GM10248 (cell line): ENCODE data around the gene TDG.

Source experiments
- CTCF ChIA-PET: fragments of 300-600 bp; sonication (Branson Sonifier 250); formaldehyde crosslinking; extraction: SDS; loops from one replicate; lab custom pipeline; 2021; ENCODE audit warnings: antibody characterized with exemption; lab: Yijun Ruan, JAX
- POLR2A ChIA-PET: fragments of 350-650 bp; sonication (Branson Sonifier 250); formaldehyde crosslinking; extraction: SDS; loops from one replicate; lab custom pipeline; 2020; ENCODE audit warnings: antibody characterized with exemption; lab: Yijun Ruan, JAX
- DNase-seq: peaks from one replicate; pipeline ENCODE4 v3.0.0; 2012; ENCODE audit errors: extremely low spot score
- CTCF ChIP-seq: IDR thresholded peaks from 2 replicates; pipeline ENCODE4 v1.5.1; 2012; ENCODE audit warnings: mild to moderate bottlenecking, low read depth; ENCODE audit errors: extremely low read depth, missing control alignments, control extremely low read depth

TDG gene

GRCh38 chr12:103965590-103966504 is at the start of gene TDG:
TDG (plus strand) TSS chr12:103965872; CDS start chr12:103966038, 166 bp downstream.
- no peak for TF ChIP-seq CTCF
- CTCF ChIA-PET, result interaction anchor here (0.8 to 3.7 kb wide), 7 partner anchors 10 to 143 kb away, joined by 3 to 12 read pairs (median 4); no protein-coding TSS in a partner anchor
- POLR2A ChIA-PET, result interaction anchor here (0.5 to 2.1 kb wide), 5 partner anchors 9 to 36 kb away, joined by 3 to 15 read pairs (median 3); partner anchors contain the start of gene HSP90B1

GRCh38 chr12:103917873-103918272 is 47.8 kb upstream of the TDG start:
- ChIA-PET POLR2A (no interaction called here), CTCF (interaction anchor here (1.3 kb wide), 1 partner anchor 34 kb away, joined by 3 read pairs; no protein-coding TSS in a partner anchor)
- no peak for DNase-seq
- TF ChIP-seq CTCF, result no peak

More at GRCh38 chr12:103965590-103966504, at the start of gene TDG:
- DNase-seq, result peak; percentile 96

GRCh38 chr12:103924761-103925641 is 40.7 kb upstream of the TDG start:
- ChIA-PET CTCF (interaction anchor here (0.8 to 3.6 kb wide), 5 partner anchors 11 to 184 kb away, joined by 3 to 28 read pairs (median 8); no protein-coding TSS in a partner anchor), POLR2A (interaction anchor here (0.9 to 3.5 kb wide), 4 partner anchors 11 to 45 kb away, joined by 3 to 16 read pairs (median 4); no protein-coding TSS in a partner anchor)
- TF ChIP-seq CTCF, result no peak
- DNase-seq, result peak; percentile 60

GRCh38 chr12:103928682-103929045 is 37.0 kb upstream of the TDG start:
- peak; percentile 27 for DNase-seq
- no peak for TF ChIP-seq CTCF
- ChIA-PET CTCF (interaction anchor here (1.0 to 4.0 kb wide), 5 partner anchors 13 to 45 kb away, joined by 3 to 23 read pairs (median 6); no protein-coding TSS in a partner anchor), POLR2A (interaction anchor here (1.6 kb wide), 1 partner anchor 23 kb away, joined by 5 read pairs; no protein-coding TSS in a partner anchor)

- no peak for TF ChIP-seq CTCF
- DNase-seq, result peak; percentile 83
- ChIA-PET POLR2A (interaction anchor here (0.5 to 1.7 kb wide), 14 partner anchors 11 to 209 kb away, joined by 3 to 18 read pairs (median 4); partner anchors contain the start of genes HCFC2, NFYB and TDG), CTCF (interaction anchor here (1.0 to 4.0 kb wide), 11 partner anchors 14 to 180 kb away, joined by 3 to 23 read pairs (median 4); no protein-coding TSS in a partner anchor)
Observed at GRCh38 chr12:103929046-103929783, 36.5 kb upstream of the TDG start.
